Upper lobe of right lung (tissue), 1 donor: ENCODE results near the gene PIK3IP1. TPM values are rescaled to one million over a fixed set of nuclear protein-coding genes. Genes with fewer than 3 reads are reported as not detected.

Source experiments
- ATAC-seq: fragments of 200-7000 bp; cut with Tn5 transposase; one replicate; pipeline ENCODE4 v1.9.1; 2020; ENCODE audit warnings: mild to moderate bottlenecking, moderate library complexity
- DNase-seq: peaks from one replicate; pipeline ENCODE4 v3.0.0-alpha.2; 2020
- H3K27ac ChIP-seq: fragments of 200-600 bp; one replicate; pipeline ENCODE4 v1.8.0; 2022
- H3K27me3 ChIP-seq: fragments of 200-600 bp; one replicate; pipeline ENCODE4 v1.8.0; 2022; ENCODE audit warnings: mild to moderate bottlenecking
- H3K36me3 ChIP-seq: fragments of 200-600 bp; one replicate; pipeline ENCODE4 v1.8.0; 2022
- H3K4me1 ChIP-seq: fragments of 200-600 bp; one replicate; pipeline ENCODE4 v1.8.0; 2022
- H3K4me3 ChIP-seq: fragments of 200-600 bp; one replicate; pipeline ENCODE4 v1.8.0; 2022; ENCODE audit warnings: mild to moderate bottlenecking
- H3K9me3 ChIP-seq: fragments of 200-600 bp; one replicate; pipeline ENCODE4 v1.8.0; 2022
- CTCF ChIP-seq: fragments of 200-600 bp; IDR thresholded peaks from one replicate; pipeline ENCODE4 v1.8.0; 2022; ENCODE audit warnings: antibody characterized with exemption
- intact Hi-C: fragments of 100-400 bp; cut with DNase I; formaldehyde crosslinking; loops from one replicate; pipeline ENCODE4 v1.11.0; 2022
- total RNA-seq: library from RNA; stranded (reverse); fragmentation: NEBNext Ultra II Directional; extraction: Animal tissue kit (Norgen Biotek cat#: 25700); gene quantifications from one replicate; pipeline ENCODE4 v1.2.1, GENCODE V29; 2021
- donor health status: DM: no; HTN: yes; CAD: no; lungs with severe emphysema.

PIK3IP1 gene
- total RNA-seq, 1 donor from 2014 or later = 56.4 TPM

- no peaks in the 10 kb centered on the region for H3K27me3 ChIP-seq
- H3K36me3 ChIP-seq = no peaks in the 10 kb centered on the region
- H3K9me3 ChIP-seq = no peaks in the 10 kb centered on the region
- ATAC-seq (no peak), DNase-seq (no peak)
- H3K4me3 ChIP-seq = no peak overlapping the region
- intact Hi-C loops = no loop called here
- TF ChIP-seq CTCF = no peak
- H3K4me1 ChIP-seq = no peaks in the 10 kb centered on the region
- H3K27ac ChIP-seq = no peak overlapping the region
Observed at GRCh38 chr22:31302537-31302936, 10.2 kb upstream of the PIK3IP1 start.

- ATAC-seq = no peak
- Histone ChIP-seq H3K36me3 (no peaks in the 10 kb centered on the region), H3K9me3 (no peaks in the 10 kb centered on the region), H3K4me3 (no peak overlapping the region), H3K4me1 (no peaks in the 10 kb centered on the region), H3K27ac (no peak overlapping the region), H3K27me3 (no peaks in the 10 kb centered on the region)
- intact Hi-C loops = no loop called here
- no peak for TF ChIP-seq CTCF
- DNase-seq = no peak
Observed at GRCh38 chr22:31302006-31302405, 9.7 kb upstream of the PIK3IP1 start.

- DNase-seq (no peak), ATAC-seq (no peak)
- Histone ChIP-seq H3K27me3 (no peaks in the 10 kb centered on the region), H3K4me1 (peaks cover 9% of the 10 kb centered on the region), H3K9me3 (no peaks in the 10 kb centered on the region), H3K4me3 (no peak overlapping the region), H3K27ac (no peak overlapping the region), H3K36me3 (no peaks in the 10 kb centered on the region)
- intact Hi-C loops = no loop called here
- no peak for TF ChIP-seq CTCF
Observed at GRCh38 chr22:31300896-31301295, 8.6 kb upstream of the PIK3IP1 start.

DNA sequence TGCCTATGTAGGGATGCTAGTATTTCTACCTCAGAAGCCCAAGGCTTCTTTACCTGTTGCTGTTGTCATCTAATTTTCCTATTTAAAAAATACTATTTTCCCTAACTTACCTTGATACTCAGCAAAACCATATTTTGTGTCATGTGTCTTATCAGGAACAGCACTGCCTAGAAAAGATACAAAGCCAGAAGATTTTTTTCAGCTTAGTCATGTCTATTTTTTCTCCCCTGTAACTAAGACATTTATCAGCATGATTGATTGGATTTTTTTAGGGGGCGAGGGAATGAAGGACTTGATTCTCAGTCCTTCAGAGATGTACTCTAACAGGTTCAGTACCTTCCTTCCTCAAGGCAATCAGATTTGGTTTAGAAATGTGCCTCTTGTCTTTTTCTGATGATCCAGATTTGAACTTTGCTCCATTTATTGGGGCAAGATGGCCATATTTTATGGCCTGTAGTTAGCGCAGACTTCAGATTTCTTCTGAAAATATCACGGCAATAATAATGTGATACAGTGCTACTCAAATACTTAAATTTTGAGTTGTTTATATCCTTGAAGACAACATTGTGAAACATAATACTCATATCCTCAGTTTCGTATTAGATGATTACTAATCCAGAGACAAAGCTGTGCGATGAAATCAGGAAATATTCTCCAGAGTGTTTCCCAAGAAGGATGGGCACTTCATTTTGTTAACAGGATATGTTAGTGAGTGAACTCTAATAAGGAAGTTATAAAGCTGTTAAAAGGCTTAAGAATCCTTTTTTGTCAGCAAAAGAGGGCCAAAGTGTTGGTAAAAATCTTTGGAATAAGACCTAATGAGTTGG lies 3.8 kb upstream of the PIK3IP1 start:
- ATAC-seq = peak; percentile 8
- TF ChIP-seq CTCF = no peak
- intact Hi-C loops = no loop called here
- Histone ChIP-seq H3K4me3 (no peak overlapping the region), H3K27me3 (no peaks in the 10 kb centered on the region), H3K9me3 (no peaks in the 10 kb centered on the region), H3K27ac (peak overlapping the region; percentile 72), H3K4me1 (peaks cover 33% of the 10 kb centered on the region), H3K36me3 (no peaks in the 10 kb centered on the region)
- DNase-seq = no peak

- DNase-seq (no peak), ATAC-seq (no peak)
- H3K9me3 ChIP-seq = no peaks in the 10 kb centered on the region
- no peaks in the 10 kb centered on the region for H3K36me3 ChIP-seq
- no peak overlapping the region for H3K4me3 ChIP-seq
- peak overlapping the region; percentile 72 for H3K27ac ChIP-seq
- intact Hi-C loops = no loop called here
- no peak for TF ChIP-seq CTCF
- peaks cover 33% of the 10 kb centered on the region for H3K4me1 ChIP-seq
- H3K27me3 ChIP-seq = no peaks in the 10 kb centered on the region
Observed at GRCh38 chr22:31295360-31295759, 3.1 kb upstream of the PIK3IP1 start.
